SU-DHL-6 (cell line): ENCODE data around the gene RAB1A.

Source experiments
- H2AFZ ChIP-seq: fragments of 200-600 bp; sonication (generic); 2 replicates; pipeline ENCODE4 v1.6.1; 2014; ENCODE audit warnings: low read depth, mild to moderate bottlenecking, moderate library complexity, mixed read lengths, antibody characterized with exemption, low read length; ENCODE audit not compliant: severe bottlenecking
- H3F3A ChIP-seq: fragments of 200-600 bp; shearing (Covaris generic); 2 replicates; pipeline ENCODE4 v1.6.0; 2016; ENCODE audit warnings: antibody characterized with exemption, mild to moderate bottlenecking; ENCODE audit not compliant: insufficient read depth
- H3K27ac ChIP-seq: fragments of 200-600 bp; sonication (generic); 2 replicates; pipeline ENCODE4 v1.5.1; 2016; ENCODE audit warnings: low read depth, mild to moderate bottlenecking, low read length, moderate library complexity, mixed read lengths
- H3K27me3 ChIP-seq: fragments of 200-600 bp; sonication (generic), shearing (Covaris generic); 2 replicates; pipeline ENCODE4 v1.6.0; 2014; ENCODE audit warnings: mild to moderate bottlenecking, low read length
- H3K36me3 ChIP-seq: fragments of 200-600 bp; sonication (generic); 2 replicates; pipeline ENCODE4 v1.6.1; 2014; ENCODE audit warnings: mild to moderate bottlenecking, low read length, mixed read lengths
- H3K4me2 ChIP-seq: fragments of 300-600, 200-600 bp; shearing (Covaris generic), sonication (generic); 2 replicates; pipeline ENCODE4 v1.6.0; 2014; ENCODE audit warnings: low read length, low read depth, mild to moderate bottlenecking; ENCODE audit not compliant: poor library complexity, severe bottlenecking
- H3K4me3 ChIP-seq: fragments of 200-600 bp; sonication (generic); 2 replicates; pipeline ENCODE4 v1.5.1; 2014; ENCODE audit warnings: antibody characterized with exemption, low read length, mild to moderate bottlenecking, mixed read lengths; ENCODE audit not compliant: insufficient read depth, poor library complexity, severe bottlenecking
- H3K79me2 ChIP-seq: fragments of 200-600 bp; sonication (generic); 2 replicates; pipeline ENCODE4 v1.6.1; 2014; ENCODE audit warnings: mild to moderate bottlenecking, low read length, moderate library complexity; ENCODE audit not compliant: insufficient read depth
- H3K9ac ChIP-seq: fragments of 200-600 bp; sonication (generic); 2 replicates; pipeline ENCODE4 v1.7.0; 2014; ENCODE audit warnings: mild to moderate bottlenecking, low read length
- H3K9me2 ChIP-seq: fragments of 200-600 bp; sonication (generic); replicated peaks from 2 replicates; pipeline ENCODE4 v1.6.1; 2014; ENCODE audit warnings: low read length; ENCODE audit not compliant: insufficient read depth
- H3K9me3 ChIP-seq: fragments of 200-600 bp; sonication (generic); 2 replicates; pipeline ENCODE4 v1.6.1; 2014; ENCODE audit warnings: low read length, mixed read lengths; ENCODE audit not compliant: insufficient read depth
- H4K20me1 ChIP-seq: fragments of 200-600 bp; sonication (generic); 2 replicates; pipeline ENCODE4 v1.6.1; 2014; ENCODE audit warnings: low read depth, mild to moderate bottlenecking, antibody characterized with exemption, low read length, moderate library complexity, mixed read lengths
- EZH2phosphoT487 ChIP-seq: fragments of 200-600 bp; sonication (generic), shearing (Covaris generic); conservative IDR thresholded peaks from 2 replicates; pipeline ENCODE4 v1.6.1; 2018; ENCODE audit warnings: mild to moderate bottlenecking, antibody characterized with exemption, low read length, moderate library complexity, mixed read lengths
- TF ChIP-seq, protein P1 (sequence below): fragments of 200-600 bp; sonication (generic); IDR thresholded peaks from one replicate; pipeline ENCODE4 v1.5.1; 2017; ENCODE audit warnings: antibody characterized with exemption, mild to moderate bottlenecking, low read length, moderate library complexity; ENCODE audit not compliant: insufficient read depth, poor library complexity, severe bottlenecking

RAB1A gene

DNA sequence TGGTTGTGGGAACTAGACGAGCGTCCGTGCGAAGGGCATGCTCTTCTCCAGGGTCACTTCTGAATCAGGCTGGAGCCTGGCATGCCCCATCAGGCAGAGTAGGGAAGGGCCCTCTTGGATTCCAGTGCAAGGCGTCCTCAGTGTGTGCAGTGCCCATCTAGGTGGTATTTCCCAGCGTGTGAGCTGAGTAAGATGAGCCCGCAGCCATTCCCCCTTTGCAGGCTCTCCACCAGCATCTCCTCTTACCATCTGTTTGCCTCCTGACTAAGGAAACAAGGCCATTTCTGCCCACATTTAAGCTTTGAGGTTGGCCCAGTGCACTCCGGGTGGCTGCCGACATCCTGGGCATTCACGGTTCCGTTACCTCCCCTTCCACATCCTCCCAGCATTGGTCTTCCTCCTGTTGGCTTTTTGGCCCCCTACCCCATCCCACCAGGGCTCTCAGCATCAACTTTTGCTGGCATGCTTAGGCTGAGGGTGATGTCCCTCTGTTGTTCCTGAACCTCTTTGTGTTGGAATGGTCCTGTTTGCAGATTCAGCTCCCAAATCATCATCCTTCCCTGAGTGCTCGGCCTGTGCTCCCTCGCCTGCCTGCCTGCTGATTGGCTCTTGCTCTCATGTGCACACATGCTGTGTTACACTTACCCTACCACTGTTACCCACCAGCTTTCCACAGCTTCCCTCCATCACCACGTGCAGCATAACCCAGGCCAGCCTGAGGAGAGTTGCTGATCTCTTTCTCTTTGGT lies 61.9 kb downstream of the RAB1A start:
- Histone ChIP-seq H2AFZ (no peak overlapping the region), H3K36me3 (no peaks in the 10 kb centered on the region), H3K9me2 (no peaks in the 10 kb centered on the region), H3F3A (no peaks in the 10 kb centered on the region), H4K20me1 (no peaks in the 10 kb centered on the region), H3K27me3 (no peaks in the 10 kb centered on the region), H3K4me2 (no peak overlapping the region), H3K9ac (no peak overlapping the region), H3K4me3 (no peak overlapping the region), H3K79me2 (no peaks in the 10 kb centered on the region), H3K9me3 (no peaks in the 10 kb centered on the region), H3K27ac (no peak overlapping the region)
- TF ChIP-seq EZH2phosphoT487 = no peak
- TF ChIP-seq, protein P1, sequence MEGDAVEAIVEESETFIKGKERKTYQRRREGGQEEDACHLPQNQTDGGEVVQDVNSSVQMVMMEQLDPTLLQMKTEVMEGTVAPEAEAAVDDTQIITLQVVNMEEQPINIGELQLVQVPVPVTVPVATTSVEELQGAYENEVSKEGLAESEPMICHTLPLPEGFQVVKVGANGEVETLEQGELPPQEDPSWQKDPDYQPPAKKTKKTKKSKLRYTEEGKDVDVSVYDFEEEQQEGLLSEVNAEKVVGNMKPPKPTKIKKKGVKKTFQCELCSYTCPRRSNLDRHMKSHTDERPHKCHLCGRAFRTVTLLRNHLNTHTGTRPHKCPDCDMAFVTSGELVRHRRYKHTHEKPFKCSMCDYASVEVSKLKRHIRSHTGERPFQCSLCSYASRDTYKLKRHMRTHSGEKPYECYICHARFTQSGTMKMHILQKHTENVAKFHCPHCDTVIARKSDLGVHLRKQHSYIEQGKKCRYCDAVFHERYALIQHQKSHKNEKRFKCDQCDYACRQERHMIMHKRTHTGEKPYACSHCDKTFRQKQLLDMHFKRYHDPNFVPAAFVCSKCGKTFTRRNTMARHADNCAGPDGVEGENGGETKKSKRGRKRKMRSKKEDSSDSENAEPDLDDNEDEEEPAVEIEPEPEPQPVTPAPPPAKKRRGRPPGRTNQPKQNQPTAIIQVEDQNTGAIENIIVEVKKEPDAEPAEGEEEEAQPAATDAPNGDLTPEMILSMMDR = no peak

DNA sequence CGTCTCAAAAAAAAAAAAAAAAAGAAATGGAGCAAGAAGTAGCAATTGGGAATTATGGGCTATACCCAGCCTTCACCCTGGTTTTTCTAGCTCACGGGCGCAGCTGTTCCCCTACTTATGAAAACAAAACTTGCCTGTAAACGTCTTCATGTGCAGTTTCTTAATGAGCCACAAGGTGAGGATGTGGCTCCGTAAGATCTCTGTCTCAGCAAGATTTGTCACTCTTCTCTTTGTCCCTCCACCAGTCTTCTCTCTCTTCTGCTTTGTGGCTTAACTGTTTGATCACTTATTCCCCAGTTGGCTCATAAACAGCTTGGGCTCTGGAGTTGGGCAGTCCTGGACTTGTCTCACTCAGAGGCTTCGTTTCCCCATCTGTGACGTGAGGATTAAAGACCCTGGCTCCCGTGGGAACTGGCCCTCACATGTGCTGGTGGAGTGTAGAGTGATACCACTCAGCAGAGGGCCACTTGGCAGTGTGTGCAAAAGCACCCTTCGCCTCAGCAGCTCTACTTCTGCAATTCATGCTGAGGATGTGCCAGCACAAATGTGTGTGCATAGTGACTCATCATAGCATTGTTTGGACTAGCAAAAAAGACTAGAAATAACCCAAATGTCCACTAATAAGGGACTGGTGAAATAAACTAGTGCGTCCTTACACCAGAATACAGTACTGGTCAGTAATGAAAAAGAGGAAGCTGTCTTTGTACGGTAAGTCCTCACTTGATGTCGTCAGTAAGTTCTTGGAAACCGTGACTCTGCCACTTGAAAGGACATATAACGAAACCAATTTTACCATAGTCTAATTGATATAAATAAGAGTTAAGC lies 65.0 kb downstream of the RAB1A start:
- H3K9me3 ChIP-seq = no peaks in the 10 kb centered on the region
- H2AFZ ChIP-seq = no peak overlapping the region
- no peaks in the 10 kb centered on the region for H3K36me3 ChIP-seq
- H3K4me2 ChIP-seq = no peak overlapping the region
- no peak for TF ChIP-seq EZH2phosphoT487
- TF ChIP-seq, protein P1 = peak; percentile 51
- H3K9me2 ChIP-seq = no peaks in the 10 kb centered on the region
- H3K4me3 ChIP-seq = no peak overlapping the region
- no peaks in the 10 kb centered on the region for H3K27me3 ChIP-seq
- no peaks in the 10 kb centered on the region for H4K20me1 ChIP-seq
- H3F3A ChIP-seq = no peaks in the 10 kb centered on the region
- H3K27ac ChIP-seq = no peak overlapping the region; the same call in 1 of the 2 replicates
- no peak overlapping the region for H3K9ac ChIP-seq
- no peaks in the 10 kb centered on the region for H3K79me2 ChIP-seq

DNA sequence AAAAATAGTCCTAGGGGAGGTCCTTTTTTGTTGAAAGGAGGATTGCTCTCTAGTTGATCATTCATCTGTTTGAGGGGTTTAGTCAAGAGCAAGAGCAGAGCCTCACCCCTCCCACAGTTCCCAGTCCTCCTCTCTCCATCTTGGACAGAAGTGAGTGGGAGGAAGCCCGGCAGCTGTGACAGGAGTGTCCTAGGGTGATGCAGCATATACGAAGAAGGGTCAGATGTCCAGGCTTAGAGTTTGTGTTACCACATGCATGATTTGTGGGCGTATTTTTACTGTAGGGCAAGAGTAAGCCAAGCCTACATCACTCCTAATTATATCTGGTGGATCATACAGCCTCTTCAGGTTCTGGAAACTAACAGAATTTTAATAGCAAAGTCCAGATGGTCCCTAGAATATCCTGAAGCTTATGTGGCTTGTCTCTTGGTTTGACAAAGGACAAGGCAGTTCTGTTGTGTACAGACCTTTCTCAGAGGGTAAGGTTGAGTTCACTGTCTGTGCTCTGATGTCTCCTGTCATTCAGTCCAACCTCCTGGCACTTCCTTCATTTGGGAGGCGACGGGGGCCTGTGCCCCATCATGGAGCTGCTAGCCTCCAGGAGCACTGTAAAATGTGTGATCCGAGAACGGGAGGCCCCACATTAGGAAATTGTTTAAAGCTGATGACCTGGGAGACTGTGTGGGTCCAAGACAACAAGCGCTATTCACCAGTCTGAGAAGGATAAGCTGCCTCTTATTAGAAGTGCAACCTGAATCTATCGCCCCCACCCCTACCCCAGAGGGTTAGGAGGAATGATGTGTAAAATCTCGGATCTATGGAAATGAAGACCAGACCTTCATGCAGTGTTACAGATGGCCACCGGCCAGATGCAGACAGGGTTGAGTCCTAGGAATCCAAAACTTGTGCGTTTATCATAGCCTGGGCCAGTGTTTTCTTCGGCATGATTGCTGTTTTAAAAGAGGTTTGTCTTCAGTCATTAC lies 66.8 kb downstream of the RAB1A start:
- no peak overlapping the region for H3K4me2 ChIP-seq
- H3F3A ChIP-seq = no peaks in the 10 kb centered on the region
- H3K36me3 ChIP-seq = no peaks in the 10 kb centered on the region
- H3K27ac ChIP-seq = no peak overlapping the region
- no peaks in the 10 kb centered on the region for H3K27me3 ChIP-seq
- no peaks in the 10 kb centered on the region for H4K20me1 ChIP-seq
- H3K9me2 ChIP-seq = no peaks in the 10 kb centered on the region
- H3K9ac ChIP-seq = no peak overlapping the region
- no peaks in the 10 kb centered on the region for H3K9me3 ChIP-seq
- no peak for TF ChIP-seq EZH2phosphoT487
- TF ChIP-seq, protein P1 = no peak
- H2AFZ ChIP-seq = no peak overlapping the region
- H3K79me2 ChIP-seq = no peaks in the 10 kb centered on the region
- H3K4me3 ChIP-seq = no peak overlapping the region
